SK-N-SH (cell line): ENCODE results near the gene ABCA6. TPM values are rescaled to one million over a fixed set of nuclear protein-coding genes. Genes with fewer than 3 reads are reported as not detected.

Experiments
- CTCF ChIA-PET: fragments of 300-600, 350-600 bp; formaldehyde crosslinking; extraction: SDS; loops from one replicate; lab custom pipeline; 2021; lab: Yijun Ruan, JAX
- POLR2A ChIA-PET: fragments of 350-600 bp; sonication (Branson Sonifier 250); formaldehyde crosslinking; extraction: SDS; loops from one replicate; lab custom pipeline; 2020; ENCODE audit warnings: antibody characterized with exemption, inconsistent platforms; lab: Yijun Ruan, JAX
- DNase-seq: peaks from one replicate; pipeline ENCODE4 v3.0.0; 2012
- H2AFZ ChIP-seq: fragments of 200-600 bp; sonication (generic); 2 replicates; pipeline ENCODE4 v1.8.1; 2016; ENCODE audit warnings: antibody characterized with exemption, mild to moderate bottlenecking, low read depth
- H3F3A ChIP-seq: fragments of 200-600 bp; sonication (generic); replicated peaks from 2 replicates; pipeline ENCODE3; 2016; ENCODE audit warnings: antibody characterized with exemption, mild to moderate bottlenecking; ENCODE audit not compliant: insufficient read depth
- H3K27ac ChIP-seq, 2 experiments: fragments of 200-500 bp in 1 of 2; fragments of 200-600 bp in 1 of 2; sonication (Bioruptor generic) in 1 of 2; sonication (generic), shearing (Covaris generic) in 1 of 2; 2 replicates each; pipeline versions ENCODE4 v1.5.1 to v1.6.1; 2014 to 2016; ENCODE audit warnings: low read depth in 2 of 2, inconsistent platforms in 1 of 2, low read length in 1 of 2, mild to moderate bottlenecking in 1 of 2, mixed read lengths in 1 of 2
- H3K27me3 ChIP-seq: fragments of 200-600 bp; sonication (generic), shearing (Covaris generic); 2 replicates; pipeline ENCODE4 v1.6.1; 2016; ENCODE audit warnings: mixed run types; ENCODE audit not compliant: insufficient read depth
- H3K36me3 ChIP-seq, 2 experiments: fragments of 200-500 bp in 1 of 2; fragments of 200-600 bp in 1 of 2; sonication (Bioruptor generic) in 1 of 2; sonication (generic) in 1 of 2; replicated peaks in 1 of 2; 2 replicates each; pipeline versions ENCODE3 to v1.5.1; 2014 to 2016; ENCODE audit warnings: low read length in 1 of 2, mild to moderate bottlenecking in 1 of 2; ENCODE audit not compliant: insufficient read depth in 2 of 2, control insufficient read depth in 1 of 2
- H3K4me1 ChIP-seq, 2 experiments: fragments of 200-500 bp in 1 of 2; fragments of 200-600 bp in 1 of 2; sonication (Bioruptor generic) in 1 of 2; sonication (generic), shearing (Covaris generic) in 1 of 2; 2 replicates each; pipeline versions ENCODE4 v1.5.1 to v1.6.1; 2014 to 2016; ENCODE audit warnings: low read depth in 1 of 2, low read length in 1 of 2, mixed run types in 1 of 2; ENCODE audit not compliant: insufficient read depth in 2 of 2, control insufficient read depth in 1 of 2
- H3K4me2 ChIP-seq: fragments of 200-600 bp; sonication (generic), shearing (Covaris generic); 2 replicates; pipeline ENCODE4 v1.6.1; 2017; ENCODE audit warnings: mixed run types
- H3K4me3 ChIP-seq, 2 experiments: fragments of 200-500 bp in 1 of 2; fragments of 200-600 bp in 1 of 2; sonication (Bioruptor generic) in 1 of 2; sonication (generic), shearing (Covaris generic) in 1 of 2; 2 replicates each; pipeline versions ENCODE4 v1.5.1 to v1.8.1; 2014 to 2016; ENCODE audit warnings: low read depth in 2 of 2, inconsistent platforms in 1 of 2, low read length in 1 of 2, mild to moderate bottlenecking in 1 of 2, mixed read lengths in 1 of 2, moderate library complexity in 1 of 2
- H3K79me2 ChIP-seq: fragments of 200-600 bp; sonication (generic); 2 replicates; pipeline ENCODE4 v1.8.1; 2017; ENCODE audit warnings: mild to moderate bottlenecking; ENCODE audit not compliant: insufficient read depth
- H3K9ac ChIP-seq: fragments of 200-600 bp; sonication (generic); 2 replicates; pipeline ENCODE4 v1.6.1; 2017; ENCODE audit warnings: mixed run types
- H3K9me2 ChIP-seq: fragments of 200-600 bp; sonication (generic); 2 replicates; pipeline ENCODE4 v1.6.1; 2017; ENCODE audit warnings: mixed run types
- H3K9me3 ChIP-seq: fragments of 200-600 bp; sonication (generic); 2 replicates; pipeline ENCODE4 v1.6.1; 2017; ENCODE audit warnings: mixed run types, mild to moderate bottlenecking, moderate library complexity
- H4K20me1 ChIP-seq: fragments of 200-600 bp; sonication (generic); 2 replicates; pipeline ENCODE4 v1.6.1; 2017; ENCODE audit warnings: mild to moderate bottlenecking, mixed run types; ENCODE audit not compliant: insufficient read depth
- EP300 ChIP-seq, 2 experiments: IDR thresholded peaks; 2 replicates each; pipeline versions ENCODE4 v1.4.0 to v1.6.1; 2012; ENCODE audit warnings: borderline replicate concordance in 1 of 2, low read depth in 1 of 2, low read length in 1 of 2
- GABPA ChIP-seq: IDR thresholded peaks from 2 replicates; pipeline ENCODE4 v1.4.0; 2012; ENCODE audit warnings: low read depth, mild to moderate bottlenecking
- IRF3 ChIP-seq: fragments of 150-350 bp; IDR thresholded peaks from 2 replicates; pipeline ENCODE4 v1.6.1; 2016; ENCODE audit warnings: mild to moderate bottlenecking, low read depth, low read length
- JUND ChIP-seq: IDR thresholded peaks from 2 replicates; pipeline ENCODE4 v1.4.0; 2012
- MAX ChIP-seq: IDR thresholded peaks from 2 replicates; pipeline ENCODE4 v1.4.0; 2012; ENCODE audit warnings: low read depth
- MEF2A ChIP-seq: IDR thresholded peaks from 2 replicates; pipeline ENCODE4 v1.4.0; 2012; ENCODE audit warnings: low read depth, borderline replicate concordance
- MXI1 ChIP-seq: IDR thresholded peaks from 2 replicates; pipeline ENCODE4 v1.6.1; 2012; ENCODE audit warnings: mild to moderate bottlenecking, low read depth, low read length, improper control_type of control experiment
- NFIC ChIP-seq: IDR thresholded peaks from 2 replicates; pipeline ENCODE4 v1.4.0; 2012; ENCODE audit warnings: borderline replicate concordance
- POLR2AphosphoS5 ChIP-seq: IDR thresholded peaks from 2 replicates; pipeline ENCODE4 v1.6.1; 2012; ENCODE audit warnings: low read depth, low read length
- RAD21 ChIP-seq: IDR thresholded peaks from 2 replicates; pipeline ENCODE4 v1.6.1; 2012; ENCODE audit warnings: mild to moderate bottlenecking, low read length
- RFX5 ChIP-seq: IDR thresholded peaks from 2 replicates; pipeline ENCODE4 v1.6.1; 2012; ENCODE audit warnings: mild to moderate bottlenecking, improper control_type of control experiment, low read length
- RXRA ChIP-seq: IDR thresholded peaks from 2 replicates; pipeline ENCODE4 v1.4.0; 2012; ENCODE audit warnings: low read depth, mild to moderate bottlenecking, borderline replicate concordance
- SIN3A ChIP-seq: IDR thresholded peaks from 2 replicates; pipeline ENCODE4 v1.6.1; 2012; ENCODE audit warnings: low read depth, mild to moderate bottlenecking, low read length, moderate library complexity, borderline replicate concordance
- SMC3 ChIP-seq: IDR thresholded peaks from 2 replicates; pipeline ENCODE4 v1.6.1; 2012; ENCODE audit warnings: low read depth, low read length, improper control_type of control experiment
- TAF1 ChIP-seq: IDR thresholded peaks from 2 replicates; pipeline ENCODE4 v1.6.1; 2012; ENCODE audit warnings: low read depth, mild to moderate bottlenecking, low read length, moderate library complexity, borderline replicate concordance
- TEAD4 ChIP-seq: IDR thresholded peaks from 2 replicates; pipeline ENCODE4 v1.4.0; 2012; ENCODE audit warnings: mild to moderate bottlenecking, borderline replicate concordance; ENCODE audit not compliant: insufficient read depth
- ZBTB33 ChIP-seq: IDR thresholded peaks from 2 replicates; pipeline ENCODE4 v1.4.0; 2012; ENCODE audit warnings: low read depth, borderline replicate concordance
- WGBS: methylation state at CpG from one replicate; pipeline ENCODE4 v1.1.6; 2017; ENCODE audit warnings: low lambda C conversion rate; 5-methylcytosine and 5-hydroxymethylcytosine counted together
- polyA plus RNA-seq, 3 experiments: library from polyadenylated mRNA; depleted of rRNA; stranded (reverse); fragments of >200 nt; gene quantifications; 2 replicates each; pipeline ENCODE4 v1.2.3, GENCODE V29; 2012
- TF ChIP-seq, protein P1 (sequence below): fragments of 200-600 bp; sonication (generic); IDR thresholded peaks from 2 replicates; pipeline ENCODE4 v1.6.1; 2017; ENCODE audit warnings: antibody characterized with exemption, mild to moderate bottlenecking, moderate library complexity

Gene ABCA6
- polyA plus RNA-seq, 1 of the 3 experiments (the other 2 are of a cell fraction) = 0.15 TPM

DNA sequence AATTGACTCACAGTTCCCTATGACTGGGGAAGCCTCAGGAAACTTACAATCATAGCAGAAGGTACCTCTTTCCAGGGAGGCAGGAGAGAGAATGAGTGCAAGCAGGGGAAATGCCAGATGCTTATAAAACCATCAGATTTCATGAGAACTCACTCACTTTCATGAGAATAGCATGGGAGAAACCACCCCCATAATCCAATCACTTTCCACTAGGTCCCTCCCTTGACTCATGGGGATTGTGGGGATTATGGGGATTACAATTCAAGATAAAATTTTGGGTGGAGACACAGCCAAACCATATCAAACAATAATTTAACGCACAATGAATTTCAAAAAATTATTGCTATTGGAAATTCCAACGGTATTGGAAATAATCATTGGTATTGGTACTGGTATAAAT lies 96.0 kb downstream of the ABCA6 start:
- Histone ChIP-seq H3K36me3 (no peaks in the 10 kb centered on the region), H3K9me3 (no peaks in the 10 kb centered on the region), H3F3A (no peaks in the 10 kb centered on the region), H3K4me2 (no peak overlapping the region), H3K27ac (no peak overlapping the region), H2AFZ (0 out of 2 replicates have a peak overlapping the region, but pooled peaks have one; percentile 0), H3K9ac (no peak overlapping the region), H4K20me1 (no peaks in the 10 kb centered on the region), H3K79me2 (no peaks in the 10 kb centered on the region), H3K9me2 (0 out of 2 replicates have a peak, but pooled peaks cover 3% of the 10 kb centered on the region), H3K4me1 (no peaks in the 10 kb centered on the region; a peak in 1 of 4 replicates), H3K4me3 (no peak overlapping the region)
- CTCF ChIA-PET = no interaction called here
- DNase-seq = no peak
- POLR2A ChIA-PET = no interaction called here
- no peak for TF ChIP-seq EP300 (IDR thresholded peaks at IDR 0.05; ENCODE audit: borderline replicate concordance in 1 of 2, low read depth in 1 of 2, low read length in 1 of 2)
- TF ChIP-seq RFX5 = no peak
- no peak for TF ChIP-seq GABPA
- no peak for TF ChIP-seq SIN3A
- no peak for TF ChIP-seq NFIC
- TF ChIP-seq ZBTB33 = no peak
- TF ChIP-seq, protein P1, sequence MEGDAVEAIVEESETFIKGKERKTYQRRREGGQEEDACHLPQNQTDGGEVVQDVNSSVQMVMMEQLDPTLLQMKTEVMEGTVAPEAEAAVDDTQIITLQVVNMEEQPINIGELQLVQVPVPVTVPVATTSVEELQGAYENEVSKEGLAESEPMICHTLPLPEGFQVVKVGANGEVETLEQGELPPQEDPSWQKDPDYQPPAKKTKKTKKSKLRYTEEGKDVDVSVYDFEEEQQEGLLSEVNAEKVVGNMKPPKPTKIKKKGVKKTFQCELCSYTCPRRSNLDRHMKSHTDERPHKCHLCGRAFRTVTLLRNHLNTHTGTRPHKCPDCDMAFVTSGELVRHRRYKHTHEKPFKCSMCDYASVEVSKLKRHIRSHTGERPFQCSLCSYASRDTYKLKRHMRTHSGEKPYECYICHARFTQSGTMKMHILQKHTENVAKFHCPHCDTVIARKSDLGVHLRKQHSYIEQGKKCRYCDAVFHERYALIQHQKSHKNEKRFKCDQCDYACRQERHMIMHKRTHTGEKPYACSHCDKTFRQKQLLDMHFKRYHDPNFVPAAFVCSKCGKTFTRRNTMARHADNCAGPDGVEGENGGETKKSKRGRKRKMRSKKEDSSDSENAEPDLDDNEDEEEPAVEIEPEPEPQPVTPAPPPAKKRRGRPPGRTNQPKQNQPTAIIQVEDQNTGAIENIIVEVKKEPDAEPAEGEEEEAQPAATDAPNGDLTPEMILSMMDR = no peak
- no peak for TF ChIP-seq JUND
- no peak for TF ChIP-seq TEAD4
- TF ChIP-seq IRF3 = no peak
- TF ChIP-seq MAX = no peak
- TF ChIP-seq SMC3 = no peak
- no peak for TF ChIP-seq RAD21
- no peak for TF ChIP-seq RXRA
- no peak for TF ChIP-seq POLR2AphosphoS5
- TF ChIP-seq TAF1 = no peak
- TF ChIP-seq MEF2A = no peak
- no peak for TF ChIP-seq MXI1
- TF ChIP-seq, all 33 proteins: peak for 0
- H3K27me3 ChIP-seq = no peaks in the 10 kb centered on the region
- WGBS = 35% methylated on average over 2 of the region's 2 CpGs
